Neural cell (in vitro differentiated cells): Measurements from ENCODE around the gene CLTB.

ENCODE experiments used
- CTCF ChIP-seq: fragments of 450-650 bp; IDR thresholded peaks from 2 replicates; pipeline ENCODE4 v1.5.1; 2014; ENCODE audit warnings: antibody characterized with exemption, mild to moderate bottlenecking, moderate library complexity; ENCODE audit not compliant: poor library complexity, severe bottlenecking
- EP300 ChIP-seq: fragments of 450-650 bp; conservative IDR thresholded peaks from 2 replicates; pipeline ENCODE4 v1.6.1; 2014; ENCODE audit warnings: antibody characterized with exemption, mild to moderate bottlenecking, moderate library complexity; ENCODE audit not compliant: poor library complexity, severe bottlenecking
- EZH2 ChIP-seq: fragments of 200-600, 300-800 bp; shearing (Covaris generic), sonication (generic); IDR thresholded peaks from 2 replicates; pipeline ENCODE4 v1.6.1; 2014; ENCODE audit warnings: antibody characterized with exemption, low read length, borderline replicate concordance, mild to moderate bottlenecking; ENCODE audit not compliant: insufficient read depth, poor library complexity, severe bottlenecking
- MXI1 ChIP-seq: fragments of 450-650 bp; conservative IDR thresholded peaks from 2 replicates; pipeline ENCODE4 v1.6.1; 2014; ENCODE audit warnings: antibody characterized with exemption, mild to moderate bottlenecking; ENCODE audit not compliant: poor library complexity, severe bottlenecking
- POLR2AphosphoS5 ChIP-seq: IDR thresholded peaks from 2 replicates; pipeline ENCODE4 v1.6.1; 2012
- RAD21 ChIP-seq: fragments of 450-650 bp; conservative IDR thresholded peaks from 2 replicates; pipeline ENCODE4 v1.6.1; 2014; ENCODE audit warnings: antibody characterized with exemption, mild to moderate bottlenecking, moderate library complexity
- REST ChIP-seq: IDR thresholded peaks from 2 replicates; pipeline ENCODE4 v1.6.1; 2012; ENCODE audit warnings: borderline replicate concordance
- SMC3 ChIP-seq: fragments of 450-650 bp; conservative IDR thresholded peaks from 2 replicates; pipeline ENCODE4 v1.6.1; 2014; ENCODE audit warnings: antibody characterized with exemption, mild to moderate bottlenecking, moderate library complexity; ENCODE audit not compliant: poor library complexity
- TAF1 ChIP-seq: IDR thresholded peaks from 2 replicates; pipeline ENCODE4 v1.6.1; 2012; ENCODE audit warnings: low read depth

GRCh38 chr5:176432707-176433106 is 16.4 kb upstream of the CLTB start:
- TF ChIP-seq CTCF (no peak), RAD21 (no peak), POLR2AphosphoS5 (no peak), MXI1 (no peak), EZH2 (no peak), REST (no peak), SMC3 (no peak), TAF1 (no peak), EP300 (no peak)
